HepG2 (cell line): ENCODE data around the gene C16orf95. TPM values are rescaled to one million over a fixed set of nuclear protein-coding genes. Genes with fewer than 3 reads are reported as not detected.

ENCODE experiments used
- ATAC-seq: fragments of 200-7000 bp; cut with Tn5 transposase; 3 replicates; pipeline ENCODE4 v1.9.1; 2020; ENCODE audit warnings: mild to moderate bottlenecking, moderate library complexity
- BruUV-seq: library from RNA; stranded (reverse); fragments of 400-500 nt; replicated peaks from 2 replicates; lab custom pipeline; 2021; lab: Mats Ljungman, UMichigan
- CTCF ChIA-PET: fragments of 300-600 bp; formaldehyde crosslinking; extraction: SDS; loops from one replicate; lab custom pipeline; 2021; ENCODE audit warnings: low total read pairs, inconsistent platforms, low intra/inter-chr PET ratio; lab: Yijun Ruan, JAX
- POLR2A ChIA-PET: fragments of 350-600 bp; sonication (Branson Sonifier 250); formaldehyde crosslinking; loops from one replicate; lab custom pipeline; 2020; ENCODE audit warnings: antibody characterized with exemption, inconsistent platforms; lab: Yijun Ruan, JAX
- DNase-seq: peaks from one replicate; pipeline ENCODE4 v3.0.0-alpha.2; 2015; ENCODE audit warnings: low spot score
- FAIRE-seq: peaks from 3 replicates; lab custom pipeline; 2011; peaks lifted over from hg19 to GRCh38; lab: Jason Lieb, UNC
- H2AFZ ChIP-seq: one replicate; pipeline ENCODE4 v1.6.1; 2011; ENCODE audit warnings: low read length, inconsistent platforms
- H3K27ac ChIP-seq: fragments of 300-600 bp; 3 replicates; pipeline ENCODE4 v1.8.0; 2011; ENCODE audit warnings: mixed run types, mild to moderate bottlenecking, mixed read lengths, low read length, inconsistent platforms; ENCODE audit not compliant: insufficient read depth; ENCODE audit errors: extremely low read length
- H3K27me3 ChIP-seq, 2 experiments: fragments of 200-600 bp in 1 of 2; 2 replicates in 1 of 2; 3 replicates in 1 of 2; pipeline versions ENCODE4 v1.6.0 to v1.8.0; 2011; ENCODE audit warnings: low read length in 2 of 2, mild to moderate bottlenecking in 2 of 2, moderate library complexity in 2 of 2, inconsistent platforms in 1 of 2; ENCODE audit not compliant: insufficient read depth in 2 of 2, control insufficient read depth in 1 of 2
- H3K36me3 ChIP-seq, 2 experiments: fragments of 200-600 bp in 1 of 2; replicated peaks in 1 of 2; 2 replicates in 1 of 2; 3 replicates in 1 of 2; pipeline versions ENCODE4 v1.5.1 to v1.8.0; 2011; ENCODE audit warnings: low read length in 2 of 2, inconsistent platforms in 1 of 2; ENCODE audit not compliant: insufficient read depth in 2 of 2, control insufficient read depth in 1 of 2
- H3K4me1 ChIP-seq: 2 replicates; pipeline ENCODE4 v1.5.1; 2012; ENCODE audit warnings: low read length, inconsistent platforms; ENCODE audit not compliant: insufficient read depth
- H3K4me2 ChIP-seq: 2 replicates; pipeline ENCODE4 v1.6.0; 2011; ENCODE audit warnings: low read depth, low read length, inconsistent platforms
- H3K4me3 ChIP-seq, 3 experiments: fragments of 200-600 bp in 1 of 3; sonication (generic), shearing (Covaris generic) in 1 of 3; replicated peaks in 1 of 3; 2 replicates each; pipeline ENCODE4 v1.5.1; 2011 to 2016; ENCODE audit warnings: low read length in 3 of 3, inconsistent platforms in 2 of 3, low read depth in 2 of 3, mild to moderate bottlenecking in 2 of 3, control low read depth in 1 of 3, mixed read lengths in 1 of 3; ENCODE audit not compliant: insufficient read depth in 1 of 3
- H3K79me2 ChIP-seq: one replicate; pipeline ENCODE4 v1.6.1; 2011; ENCODE audit warnings: low read length, inconsistent platforms; ENCODE audit not compliant: insufficient read depth
- H3K9ac ChIP-seq: 2 replicates; pipeline ENCODE4 v1.6.0; 2011; ENCODE audit warnings: mild to moderate bottlenecking, low read depth, low read length, inconsistent platforms; ENCODE audit not compliant: insufficient read depth
- H3K9me3 ChIP-seq: 2 replicates; pipeline ENCODE4 v1.5.1; 2012; ENCODE audit warnings: mild to moderate bottlenecking, low read length
- H4K20me1 ChIP-seq: 2 replicates; pipeline ENCODE4 v1.6.0; 2011; ENCODE audit warnings: inconsistent platforms, mild to moderate bottlenecking, low read length, moderate library complexity; ENCODE audit not compliant: insufficient read depth
- ARID4A ChIP-seq: sonication (generic); formaldehyde crosslinking; IDR thresholded peaks from 2 replicates; pipeline ENCODE4 v1.5.0; 2020; ENCODE audit warnings: mild to moderate bottlenecking, missing genetic modification reagents, borderline replicate concordance
- HIVEP1 ChIP-seq: sonication (generic); formaldehyde crosslinking; IDR thresholded peaks from 2 replicates; pipeline ENCODE4 v1.4.0; 2020; ENCODE audit warnings: mild to moderate bottlenecking, missing genetic modification reagents
- NFAT5 ChIP-seq: sonication (generic); formaldehyde crosslinking; IDR thresholded peaks from 2 replicates; pipeline ENCODE4 v1.4.0; 2020; ENCODE audit warnings: missing genetic modification reagents
- PRDM15 ChIP-seq: sonication (generic); formaldehyde crosslinking; IDR thresholded peaks from 2 replicates; pipeline ENCODE4 v1.4.0; 2020; ENCODE audit warnings: missing genetic modification reagents
- THAP11 ChIP-seq: IDR thresholded peaks from 2 replicates; pipeline ENCODE4 v1.6.1; 2016; ENCODE audit warnings: missing biosample characterization, missing genetic modification reagents
- ZBTB44 ChIP-seq: sonication (generic); formaldehyde crosslinking; IDR thresholded peaks from 2 replicates; pipeline ENCODE4 v1.4.0; 2020; ENCODE audit warnings: missing genetic modification reagents
- ZNF138 ChIP-seq: sonication (generic); formaldehyde crosslinking; IDR thresholded peaks from 2 replicates; pipeline ENCODE4 v1.5.0; 2020; ENCODE audit warnings: mild to moderate bottlenecking, low read depth, missing genetic modification reagents
- ZNF850 ChIP-seq: sonication (generic); formaldehyde crosslinking; conservative IDR thresholded peaks from 2 replicates; pipeline ENCODE4 v1.9.0; 2021; ENCODE audit warnings: mild to moderate bottlenecking, missing genetic modification reagents
- WGBS: methylation state at CpG from one replicate; pipeline ENCODE4 v1.1.6; 2017; ENCODE audit warnings: low lambda C conversion rate; 5-methylcytosine and 5-hydroxymethylcytosine counted together
- in situ Hi-C: cut with HindIII; loops from 2 replicates; pipeline ENCODE4 v1.10.0; 2017; ENCODE audit warnings: low pct_unique_long_range_greater_than_20kb; ENCODE audit not compliant: extremely low pct_ligation_motif_present
- intact Hi-C: fragments of 100-400 bp; cut with micrococcal nuclease; formaldehyde crosslinking; loops from one replicate; pipeline ENCODE4 v1.10.0; 2022; ENCODE audit not compliant: unreplicated experiment
- polyA plus RNA-seq, 8 experiments: library from polyadenylated mRNA; depleted of rRNA in 3 of 8; stranded (reverse) in 7 of 8; unstranded in 1 of 8; fragments of >200 nt; fragmentation: Illumina TruSeq in 4 of 8; extraction: Trizol in 4 of 8; gene quantifications; 2 replicates each; pipeline versions ENCODE4 v1.2.1 to v1.2.3, GENCODE V29; 2011 to 2016; ENCODE audit warnings: low read depth in 4 of 8, missing spikeins in 1 of 8, mixed read lengths in 1 of 8; ENCODE audit not compliant: insufficient read depth in 1 of 8
- total RNA-seq, 5 experiments: library from RNA; depleted of rRNA; stranded (reverse); fragments of >200 nt; fragmentation: Illumina TruSeq; extraction: Trizol; gene quantifications; 2 replicates each; pipeline ENCODE4 v1.2.3, GENCODE V29; 2016; ENCODE audit warnings: low read depth in 1 of 5

Gene C16orf95
- total and polyA plus RNA-seq, 2 of the 13 experiments (the other 11 are each of a cell fraction or from before 2014, with no cell fraction given): 2.8 to 8.6 TPM

- H3K4me1 ChIP-seq: no peaks in the 10 kb centered on the region
- H3K4me2 ChIP-seq: no peak overlapping the region
- in situ Hi-C loops: no loop called here
- no peak overlapping the region for H3K4me3 ChIP-seq
- H3K9me3 ChIP-seq: no peaks in the 10 kb centered on the region
- H3K27ac ChIP-seq: no peak overlapping the region
- intact Hi-C loops: no loop called here
- BruUV-seq: no TSS peak
- ATAC-seq (no peak), FAIRE-seq (peak; percentile 8), DNase-seq (no peak)
- 98% methylated on average over 11 of the region's 13 CpGs for WGBS
- H4K20me1 ChIP-seq: peaks cover 94% of the 10 kb centered on the region
- peaks cover 54 to 90% of the 10 kb centered on the region in 2 experiments for H3K36me3 ChIP-seq
- H2AFZ ChIP-seq: no peak overlapping the region
- no peaks in the 10 kb centered on the region for H3K27me3 ChIP-seq
- no peak overlapping the region for H3K9ac ChIP-seq
- ChIA-PET POLR2A (interaction anchor here (1.2 to 2.1 kb wide), 2 partner anchors 34 to 40 kb away, joined by 4 to 5 read pairs; no protein-coding TSS in a partner anchor), CTCF (no interaction called here)
- peaks cover 88% of the 10 kb centered on the region for H3K79me2 ChIP-seq
- 0 out of 2 replicates have a peak, but pooled peaks have one; percentile 15 for TF ChIP-seq ARID4A
- TF ChIP-seq ZNF850 (CRISPR knock-in tag): no peak
- TF ChIP-seq NFAT5: no peak
- TF ChIP-seq HIVEP1 (CRISPR knock-in tag): no peak
- no peak for TF ChIP-seq ZBTB44 (CRISPR knock-in tag)
- TF ChIP-seq ZNF138 (CRISPR knock-in tag): no peak
- no peak for TF ChIP-seq THAP11 (CRISPR knock-in tag)
- no peak for TF ChIP-seq PRDM15 (CRISPR knock-in tag)
Observed at GRCh38 chr16:87348616-87349157, 31.5 kb upstream of the C16orf95 start.
